Colonic mucosa (tissue), 4 donors: ENCODE data around the gene JMJD1C. TPM values are rescaled to one million over a fixed set of nuclear protein-coding genes. Genes with fewer than 3 reads are reported as not detected.
A peak's percentile ranks its signal among the peaks of the same experiment; 100 is the strongest.

Experiments
- DNase-seq: peaks from one replicate; pipeline ENCODE4 v3.0.0-alpha.2; 2020
- H3K27ac ChIP-seq: fragments of 200-600 bp; one replicate; pipeline ENCODE4 v1.8.0; 2021
- H3K27me3 ChIP-seq: fragments of 200-600 bp; one replicate; pipeline ENCODE4 v1.8.0; 2021
- H3K36me3 ChIP-seq: fragments of 200-600 bp; one replicate; pipeline ENCODE4 v1.8.0; 2021
- H3K4me1 ChIP-seq: fragments of 200-600 bp; one replicate; pipeline ENCODE4 v1.8.0; 2021; ENCODE audit warnings: mild to moderate bottlenecking
- H3K4me3 ChIP-seq: fragments of 200-600 bp; one replicate; pipeline ENCODE4 v1.8.0; 2021
- H3K9ac ChIP-seq, 2 donors: one replicate each; pipeline ENCODE4 v1.7.0; 2013; ENCODE audit warnings: control low read depth in 2 of 2, low read depth in 2 of 2, low read length in 2 of 2
- H3K9me3 ChIP-seq: fragments of 200-600 bp; one replicate; pipeline ENCODE4 v1.8.0; 2021
- intact Hi-C: fragments of 100-400 bp; cut with DNase I; formaldehyde crosslinking; loops from one replicate; pipeline ENCODE4 v1.14.1; 2022
- total RNA-seq, 2 donors: library from RNA; stranded (reverse); fragmentation: NEBNext Ultra II Directional in 1 of 2; extraction: Animal tissue kit (Norgen Biotek cat#: 25700) in 1 of 2; gene quantifications; one replicate each; pipeline ENCODE4 v1.2.1, GENCODE V29; 2021
- TF ChIP-seq, protein P1 (sequence below): fragments of 200-600 bp; IDR thresholded peaks from one replicate; pipeline ENCODE4 v1.8.0; 2022; ENCODE audit warnings: antibody characterized with exemption, mild to moderate bottlenecking
- donor health status: healthy.
- donor health status: DM: no; HTN: no; CAD: no.
- donor health status: DM: no; HTN: no; CAD: no.

The JMJD1C gene
- total RNA-seq, 2 donors from 2014 or later = 37.7 to 72.2 TPM

DNA sequence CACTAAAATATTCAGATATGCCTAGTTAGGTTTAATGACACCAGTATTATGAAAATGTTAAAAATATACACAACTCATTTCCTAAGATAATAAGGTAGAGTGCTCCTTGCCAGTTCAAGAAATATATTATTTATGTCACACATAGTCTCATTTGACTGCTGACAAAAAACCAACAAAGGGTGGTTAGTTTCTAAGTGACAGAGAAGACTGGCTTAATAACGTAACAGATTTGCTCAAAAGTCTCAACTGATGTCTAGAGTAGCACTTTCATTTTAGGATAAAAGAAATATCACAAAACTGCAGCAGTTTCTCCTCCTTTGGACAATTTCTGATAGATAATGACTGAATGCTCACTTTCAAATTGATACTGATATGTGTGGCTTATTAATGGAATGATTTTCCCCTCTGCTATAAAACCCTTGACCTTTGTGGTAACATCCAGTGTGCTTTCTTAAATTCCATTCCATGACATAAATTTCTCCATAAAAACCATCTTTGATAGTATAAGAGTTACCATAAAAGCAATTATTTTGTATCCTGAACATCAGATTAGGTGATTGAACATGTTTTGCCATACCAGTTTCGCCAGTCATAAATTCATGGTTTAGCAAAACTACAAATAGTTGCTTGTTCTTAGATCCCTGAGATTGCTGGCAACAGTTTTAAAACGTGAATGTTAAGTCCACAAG, 238.4 kb downstream of the JMJD1C start:
- H3K27ac ChIP-seq = no peak overlapping the region

GRCh38 chr10:63224241-63224640, 241.5 kb downstream of the JMJD1C start:
- Histone ChIP-seq H3K4me3 (no peak overlapping the region), H3K4me1 (peaks cover 2% of the 10 kb centered on the region), H3K27ac (no peak overlapping the region), H3K9ac (no peak overlapping the region), H3K27me3 (no peaks in the 10 kb centered on the region), H3K36me3 (no peaks in the 10 kb centered on the region), H3K9me3 (no peaks in the 10 kb centered on the region)
- DNase-seq = no peak
- intact Hi-C loops = no loop called here
- TF ChIP-seq, protein P1, sequence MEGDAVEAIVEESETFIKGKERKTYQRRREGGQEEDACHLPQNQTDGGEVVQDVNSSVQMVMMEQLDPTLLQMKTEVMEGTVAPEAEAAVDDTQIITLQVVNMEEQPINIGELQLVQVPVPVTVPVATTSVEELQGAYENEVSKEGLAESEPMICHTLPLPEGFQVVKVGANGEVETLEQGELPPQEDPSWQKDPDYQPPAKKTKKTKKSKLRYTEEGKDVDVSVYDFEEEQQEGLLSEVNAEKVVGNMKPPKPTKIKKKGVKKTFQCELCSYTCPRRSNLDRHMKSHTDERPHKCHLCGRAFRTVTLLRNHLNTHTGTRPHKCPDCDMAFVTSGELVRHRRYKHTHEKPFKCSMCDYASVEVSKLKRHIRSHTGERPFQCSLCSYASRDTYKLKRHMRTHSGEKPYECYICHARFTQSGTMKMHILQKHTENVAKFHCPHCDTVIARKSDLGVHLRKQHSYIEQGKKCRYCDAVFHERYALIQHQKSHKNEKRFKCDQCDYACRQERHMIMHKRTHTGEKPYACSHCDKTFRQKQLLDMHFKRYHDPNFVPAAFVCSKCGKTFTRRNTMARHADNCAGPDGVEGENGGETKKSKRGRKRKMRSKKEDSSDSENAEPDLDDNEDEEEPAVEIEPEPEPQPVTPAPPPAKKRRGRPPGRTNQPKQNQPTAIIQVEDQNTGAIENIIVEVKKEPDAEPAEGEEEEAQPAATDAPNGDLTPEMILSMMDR = no peak

More for the DNA sequence above, 238.4 kb downstream of the JMJD1C start:
- Histone ChIP-seq H3K4me1 (no peaks in the 10 kb centered on the region), H3K9ac (no peak overlapping the region), H3K27me3 (no peaks in the 10 kb centered on the region), H3K36me3 (no peaks in the 10 kb centered on the region), H3K9me3 (no peaks in the 10 kb centered on the region), H3K4me3 (no peak overlapping the region)
- intact Hi-C loops = no loop called here
- no peak for DNase-seq
- TF ChIP-seq, protein P1 = no peak

DNA sequence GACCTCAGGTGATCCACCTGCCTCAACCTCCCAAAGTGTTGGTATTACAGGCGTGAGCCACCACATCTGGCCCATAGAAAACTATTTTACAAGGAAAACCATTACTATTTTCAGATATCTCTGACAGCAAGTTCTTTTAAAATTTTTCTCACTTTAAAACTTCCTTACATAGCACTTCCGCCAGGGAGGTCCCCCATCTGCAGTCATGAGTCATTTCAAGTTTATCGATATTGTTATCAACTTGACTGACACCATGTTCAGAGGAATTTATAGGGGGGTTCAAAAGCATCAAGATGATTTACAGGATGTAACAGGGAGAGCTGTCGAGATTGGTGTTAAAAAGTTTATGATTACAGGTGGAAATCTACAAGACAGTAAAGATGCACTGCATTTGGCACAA, 243.8 kb downstream of the JMJD1C start:
- no peaks in the 10 kb centered on the region for H3K27me3 ChIP-seq
- TF ChIP-seq, protein P1 = no peak
- H3K9ac ChIP-seq = no peak overlapping the region
- no peak overlapping the region for H3K4me3 ChIP-seq
- H3K27ac ChIP-seq = no peak overlapping the region
- no peaks in the 10 kb centered on the region for H3K9me3 ChIP-seq
- H3K4me1 ChIP-seq = peaks cover 4% of the 10 kb centered on the region
- intact Hi-C loops = no loop called here
- no peak for DNase-seq
- no peaks in the 10 kb centered on the region for H3K36me3 ChIP-seq

GRCh38 chr10:63219749-63220148, 246.0 kb downstream of the JMJD1C start:
- TF ChIP-seq, protein P1 = no peak
- Histone ChIP-seq H3K4me3 (no peak overlapping the region), H3K4me1 (peaks cover 4% of the 10 kb centered on the region), H3K9me3 (no peaks in the 10 kb centered on the region), H3K36me3 (no peaks in the 10 kb centered on the region), H3K9ac (no peak overlapping the region), H3K27ac (no peak overlapping the region), H3K27me3 (no peaks in the 10 kb centered on the region)
- intact Hi-C loops = loop anchor here (10.0 kb wide), 1 partner anchor 415 kb away; no protein-coding TSS in a partner anchor
- DNase-seq = no peak

DNA sequence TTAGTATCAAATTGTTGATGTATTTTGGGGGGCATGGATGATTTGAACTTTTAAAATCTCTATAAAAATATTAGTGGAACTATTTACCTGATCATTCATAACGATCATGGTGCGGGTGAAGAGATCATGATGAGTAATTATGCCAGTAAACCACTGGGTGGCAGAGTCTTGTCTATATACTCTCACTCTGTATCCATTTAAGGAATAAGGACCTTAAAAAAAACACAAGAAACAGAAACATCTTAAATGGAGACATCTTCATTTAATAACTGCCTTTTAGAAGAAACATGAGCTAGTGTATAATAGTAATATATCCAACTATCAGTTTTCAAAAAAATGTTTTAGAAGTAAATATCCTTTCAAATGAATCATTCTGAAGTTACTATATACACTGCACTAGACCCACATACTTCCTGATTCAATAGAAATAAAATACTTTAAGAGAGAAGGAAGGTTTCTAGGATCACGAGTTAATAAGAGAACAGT, 248.6 kb downstream of the JMJD1C start:
- peaks cover 4% of the 10 kb centered on the region for H3K4me1 ChIP-seq
- TF ChIP-seq, protein P1 = peak; percentile 75
- H3K4me3 ChIP-seq = no peak overlapping the region
- no peaks in the 10 kb centered on the region for H3K9me3 ChIP-seq
- H3K27me3 ChIP-seq = no peaks in the 10 kb centered on the region
- no peak overlapping the region for H3K9ac ChIP-seq
- DNase-seq = no peak
- no peak overlapping the region for H3K27ac ChIP-seq
- H3K36me3 ChIP-seq = no peaks in the 10 kb centered on the region
- intact Hi-C loops = loop anchor here (10.0 kb wide), 1 partner anchor 418 kb away; no protein-coding TSS in a partner anchor
